Spleen (tissue), 11 donors: ENCODE results near the gene SETD1A. TPM values are rescaled to one million over a fixed set of nuclear protein-coding genes. Genes with fewer than 3 reads are reported as not detected.
A peak's percentile ranks its signal among the peaks of the same experiment; 100 is the strongest.

Experiments
- DNase-seq: peaks from one replicate; pipeline ENCODE4 v3.0.0-alpha.2; 2020
- H3K27ac ChIP-seq, 8 donors: fragments of 200-600 bp; sonication (generic) in 7 of 8; 1 replicate in 4 of 8; 2 replicates in 4 of 8; pipeline versions ENCODE4 v1.5.0 to v1.8.0; 2016 to 2021; ENCODE audit warnings: inconsistent platforms in 4 of 8, mild to moderate bottlenecking in 4 of 8, moderate library complexity in 1 of 8
- H3K27me3 ChIP-seq, 7 donors: fragments of 200-600 bp; sonication (generic) in 6 of 7; replicated peaks in 1 of 7; 1 replicate in 4 of 7; 2 replicates in 3 of 7; pipeline versions ENCODE4 v1.5.0 to v1.8.0; 2016 to 2021; ENCODE audit warnings: inconsistent platforms in 3 of 7, mild to moderate bottlenecking in 1 of 7
- H3K36me3 ChIP-seq, 6 donors: fragments of 200-600 bp; sonication (generic) in 5 of 6; 1 replicate in 4 of 6; 2 replicates in 2 of 6; pipeline versions ENCODE4 v1.5.0 to v1.8.0; 2016 to 2021; ENCODE audit warnings: inconsistent platforms in 2 of 6
- H3K4me1 ChIP-seq, 6 donors: fragments of 200-600 bp; sonication (generic) in 5 of 6; 1 replicate in 3 of 6; 2 replicates in 3 of 6; pipeline versions ENCODE4 v1.5.0 to v1.8.0; 2016 to 2021; ENCODE audit warnings: inconsistent platforms in 3 of 6
- H3K4me3 ChIP-seq, 8 donors: fragments of 200-600 bp; sonication (generic) in 7 of 8; 1 replicate in 4 of 8; 2 replicates in 4 of 8; pipeline versions ENCODE4 v1.5.0 to v1.8.0; 2016 to 2021; ENCODE audit warnings: inconsistent platforms in 4 of 8, mild to moderate bottlenecking in 4 of 8, moderate library complexity in 2 of 8
- H3K9me3 ChIP-seq, 8 donors: fragments of 200-600 bp; sonication (generic) in 7 of 8; 1 replicate in 4 of 8; 2 replicates in 4 of 8; pipeline versions ENCODE4 v1.5.0 to v1.8.0; 2016 to 2021; ENCODE audit warnings: inconsistent platforms in 4 of 8
- CTCF ChIP-seq, 11 experiments: fragments of 200-600 bp in 7 of 11; fragments of 450-650 bp in 4 of 11; sonication (generic) in 4 of 11; IDR thresholded peaks in 8 of 11; conservative IDR thresholded peaks in 3 of 11; 1 replicate in 7 of 11; 2 replicates in 4 of 11; pipeline versions ENCODE4 v1.4.0 to v1.8.0; 2016 to 2021; ENCODE audit warnings: antibody characterized with exemption in 11 of 11, inconsistent platforms in 4 of 11, mild to moderate bottlenecking in 1 of 11
- POLR2A ChIP-seq, 3 donors: fragments of 450-650 bp; IDR thresholded peaks; one replicate each; pipeline ENCODE4 v1.5.1; 2017; ENCODE audit warnings: antibody characterized with exemption in 3 of 3, mild to moderate bottlenecking in 1 of 3
- POLR2AphosphoS5 ChIP-seq, 3 donors: sonication (generic); formaldehyde crosslinking; IDR thresholded peaks; one replicate each; pipeline ENCODE4 v1.5.1; 2017; ENCODE audit warnings: antibody characterized with exemption in 3 of 3
- WGBS, 5 donors: extraction: QIAGEN DNeasy Blood & Tissue Kit in 3 of 5; methylation state at CpG; one replicate each; pipeline versions ENCODE4 v1.1.5 to v1.1.7; 2013 to 2018; 5-methylcytosine and 5-hydroxymethylcytosine counted together
- intact Hi-C: fragments of 100-400 bp; cut with DNase I; formaldehyde crosslinking; loops from one replicate; pipeline ENCODE4 v1.15.0; 2023; ENCODE audit warnings: low total_unique reads
- polyA plus RNA-seq, 3 donors: library from polyadenylated mRNA; stranded (reverse); fragments of 200-250 nt; gene quantifications; one replicate each; pipeline ENCODE4 v1.2.1, GENCODE V29; 2013
- total RNA-seq, 7 donors: library from RNA; depleted of rRNA in 3 of 7; stranded (reverse); fragments of >200 nt in 3 of 7; fragmentation: NEBNext Ultra II Directional in 4 of 7; extraction: Animal tissue kit (Norgen Biotek cat#: 25700) in 4 of 7; gene quantifications; one replicate each; pipeline versions ENCODE4 v1.1.0 to v1.2.1, GENCODE V29; 2016 to 2021
- donor health status: healthy with polysubstance abuse.
- donor health status: DM: no; HTN: no; CAD: no; lungs with moderate emphysema.
- donor health status: DM: no; HTN: no; CAD: no.
- donor health status: Bipolar disorder and iron deficiency.
- donor health status: healthy.
- donor health status: DM: no; HTN: no; CAD: no.
- donor health status: DM: yes; HTN: yes; CAD: no.

SETD1A gene
- total and polyA plus RNA-seq, 10 donors, result 4.8 to 24.9 (median 14.7) TPM

GRCh38 chr16:30980023-30980371 is 22.4 kb downstream of the SETD1A start:
- no peaks in the 10 kb centered on the region for H3K9me3 ChIP-seq
- no peak for TF ChIP-seq POLR2AphosphoS5 (IDR thresholded peaks at IDR 0.05)
- no peak for TF ChIP-seq CTCF (IDR thresholded peaks at IDR 0.05 in 8 of 11, conservative IDR thresholded peaks at IDR 0.05 in 3 of 11)
- TF ChIP-seq POLR2A (IDR thresholded peaks at IDR 0.05), result no peak
- H3K4me3 ChIP-seq, result no peak overlapping the region
- no peak overlapping the region for H3K27ac ChIP-seq
- no peak for DNase-seq
- peaks cover 5 to 11% (median 7%) of the 10 kb centered on the region in 6 donors for H3K4me1 ChIP-seq
- intact Hi-C loops, result loop anchor here (10.0 kb wide), 1 partner anchor 115 kb away; the partner anchor contains the start of gene VKORC1
- 91 to 95% (median 94%) methylated on average over 9 to 15 of the region's 15 CpGs for WGBS, 5 donors
- H3K36me3 ChIP-seq, result peaks cover 0 to 98% (median 91%) of the 10 kb centered on the region in 6 donors
- no peaks in the 10 kb centered on the region for H3K27me3 ChIP-seq

GRCh38 chr16:30980434-30980833 is 22.9 kb downstream of the SETD1A start:
- Histone ChIP-seq H3K27ac (no peak overlapping the region), H3K9me3 (no peaks in the 10 kb centered on the region), H3K27me3 (no peaks in the 10 kb centered on the region), H3K36me3 (peaks cover 0 to 94% (median 87%) of the 10 kb centered on the region in 6 donors), H3K4me1 (peaks cover 6 to 16% (median 11%) of the 10 kb centered on the region in 6 donors), H3K4me3 (no peak overlapping the region)
- WGBS, 5 donors, result 88 to 97% (median 91%) methylated on average over 24 to 29 of the region's 29 CpGs
- DNase-seq, result no peak
- TF ChIP-seq POLR2A (IDR thresholded peaks at IDR 0.05), result no peak
- no peak for TF ChIP-seq CTCF (IDR thresholded peaks at IDR 0.05 in 8 of 11, conservative IDR thresholded peaks at IDR 0.05 in 3 of 11)
- peak in 2 of 3 donors; percentile 8 to 59 for TF ChIP-seq POLR2AphosphoS5 (IDR thresholded peaks at IDR 0.05)
- intact Hi-C loops, result loop anchor here (10.0 kb wide), 1 partner anchor 114 kb away; the partner anchor contains the start of gene VKORC1

GRCh38 chr16:30980959-30981358 is 23.4 kb downstream of the SETD1A start:
- no peak for TF ChIP-seq POLR2A (IDR thresholded peaks at IDR 0.05)
- no peak for TF ChIP-seq POLR2AphosphoS5 (IDR thresholded peaks at IDR 0.05)
- no peak for TF ChIP-seq CTCF (IDR thresholded peaks at IDR 0.05 in 8 of 11, conservative IDR thresholded peaks at IDR 0.05 in 3 of 11)
- Histone ChIP-seq H3K27me3 (no peaks in the 10 kb centered on the region), H3K27ac (no peak overlapping the region), H3K4me3 (no peak overlapping the region), H3K9me3 (no peaks in the 10 kb centered on the region), H3K36me3 (peaks cover 0 to 89% (median 82%) of the 10 kb centered on the region in 6 donors), H3K4me1 (peaks cover 6 to 21% (median 16%) of the 10 kb centered on the region in 6 donors)
- WGBS, 5 donors, result 94 to 100% (median 97%) methylated on average over 4 to 14 of the region's 14 CpGs
- intact Hi-C loops, result loop anchor here (10.0 kb wide), 1 partner anchor 114 kb away; the partner anchor contains the start of gene VKORC1
- DNase-seq, result no peak

- no peaks in the 10 kb centered on the region for H3K9me3 ChIP-seq
- peaks cover 6 to 30% (median 24%) of the 10 kb centered on the region in 6 donors for H3K4me1 ChIP-seq
- TF ChIP-seq CTCF (IDR thresholded peaks at IDR 0.05 in 8 of 11, conservative IDR thresholded peaks at IDR 0.05 in 3 of 11) (no peak), POLR2AphosphoS5 (IDR thresholded peaks at IDR 0.05) (peak in 1 of 3 donors; percentile 11), POLR2A (IDR thresholded peaks at IDR 0.05) (no peak)
- no peak overlapping the region for H3K4me3 ChIP-seq
- 89 to 91% (median 90%) methylated on average over 17 of the region's 17 CpGs for WGBS, 5 donors
- H3K27me3 ChIP-seq, result no peaks in the 10 kb centered on the region
- H3K27ac ChIP-seq, result no peak overlapping the region
- intact Hi-C loops, result loop anchor here (10.0 kb wide), 1 partner anchor 112 kb away; the partner anchor contains the start of gene VKORC1
- DNase-seq, result no peak
- H3K36me3 ChIP-seq, result peaks cover 0 to 88% (median 68%) of the 10 kb centered on the region in 6 donors
Observed at GRCh38 chr16:30982548-30983288, 25.2 kb downstream of the SETD1A start.
